MM.1S (cell line): ENCODE measurements around the gene ASB6.
A peak's percentile ranks its signal among the peaks of the same experiment; 100 is the strongest.

Source experiments
- DNase-seq: peaks from one replicate; pipeline ENCODE4 v3.0.0-alpha.2; 2015
- H2AFZ ChIP-seq: fragments of 300-600 bp; sonication (generic); 2 replicates; pipeline ENCODE4 v1.6.0; 2016; ENCODE audit warnings: antibody characterized with exemption, low read length
- H3F3A ChIP-seq: fragments of 300-600 bp; sonication (generic); 2 replicates; pipeline ENCODE4 v1.6.1; 2016; ENCODE audit warnings: mild to moderate bottlenecking, antibody characterized with exemption, low read length, moderate library complexity, mixed read lengths; ENCODE audit not compliant: insufficient read depth
- H3K27ac ChIP-seq: fragments of 300-600 bp; sonication (generic); 2 replicates; pipeline ENCODE4 v1.5.1; 2016; ENCODE audit warnings: mild to moderate bottlenecking, low read length
- H3K27me3 ChIP-seq: fragments of 300-600 bp; sonication (generic); replicated peaks from 2 replicates; pipeline ENCODE4 v1.6.0; 2016; ENCODE audit warnings: low read length; ENCODE audit not compliant: insufficient read depth
- H3K36me3 ChIP-seq: fragments of 300-600 bp; sonication (generic); replicated peaks from 2 replicates; pipeline ENCODE4 v1.6.1; 2016; ENCODE audit warnings: mild to moderate bottlenecking, low read length, mixed read lengths; ENCODE audit not compliant: insufficient read depth
- H3K4me1 ChIP-seq: fragments of 300-600 bp; sonication (generic); 2 replicates; pipeline ENCODE4 v1.6.1; 2016; ENCODE audit warnings: low read length, mixed read lengths
- H3K4me2 ChIP-seq: fragments of 300-600 bp; sonication (generic); 2 replicates; pipeline ENCODE4 v1.6.0; 2016; ENCODE audit warnings: low read depth, low read length
- H3K4me3 ChIP-seq: fragments of 300-600 bp; sonication (generic); 2 replicates; pipeline ENCODE4 v1.5.1; 2016; ENCODE audit warnings: low read length, mixed read lengths
- H3K79me2 ChIP-seq: fragments of 300-600 bp; sonication (generic); 2 replicates; pipeline ENCODE4 v1.6.1; 2016; ENCODE audit warnings: mixed run types, low read length, mixed read lengths
- H3K9ac ChIP-seq: fragments of 300-600 bp; sonication (generic); 2 replicates; pipeline ENCODE4 v1.6.1; 2016; ENCODE audit warnings: low read length, mixed read lengths
- H3K9me2 ChIP-seq: fragments of 300-600 bp; sonication (generic); replicated peaks from 2 replicates; pipeline ENCODE4 v1.6.1; 2016; ENCODE audit warnings: mild to moderate bottlenecking, low read length, mixed read lengths; ENCODE audit not compliant: insufficient read depth
- H3K9me3 ChIP-seq: fragments of 300-600 bp; sonication (generic); replicated peaks from 2 replicates; pipeline ENCODE4 v1.6.1; 2016; ENCODE audit warnings: mild to moderate bottlenecking, low read length, mixed read lengths; ENCODE audit not compliant: insufficient read depth
- H4K20me1 ChIP-seq: fragments of 300-600 bp; sonication (generic); 2 replicates; pipeline ENCODE4 v1.6.1; 2016; ENCODE audit warnings: mild to moderate bottlenecking, low read length, moderate library complexity, mixed read lengths; ENCODE audit not compliant: insufficient read depth
- EZH2 ChIP-seq: fragments of 300-600 bp; sonication (generic); optimal IDR thresholded peaks from 2 replicates; pipeline ENCODE3; 2017; ENCODE audit warnings: low read depth, mild to moderate bottlenecking, antibody characterized with exemption, low read length, mixed read lengths
- EZH2phosphoT487 ChIP-seq: fragments of 300-600 bp; sonication (generic); IDR thresholded peaks from 2 replicates; pipeline ENCODE4 v1.6.1; 2018; ENCODE audit warnings: antibody characterized with exemption, low read length
- TF ChIP-seq, protein P1 (sequence below): fragments of 300-600 bp; sonication (generic); IDR thresholded peaks from 2 replicates; pipeline ENCODE4 v1.5.1; 2016; ENCODE audit warnings: antibody characterized with exemption, low read length, mixed read lengths

Gene ASB6

DNA sequence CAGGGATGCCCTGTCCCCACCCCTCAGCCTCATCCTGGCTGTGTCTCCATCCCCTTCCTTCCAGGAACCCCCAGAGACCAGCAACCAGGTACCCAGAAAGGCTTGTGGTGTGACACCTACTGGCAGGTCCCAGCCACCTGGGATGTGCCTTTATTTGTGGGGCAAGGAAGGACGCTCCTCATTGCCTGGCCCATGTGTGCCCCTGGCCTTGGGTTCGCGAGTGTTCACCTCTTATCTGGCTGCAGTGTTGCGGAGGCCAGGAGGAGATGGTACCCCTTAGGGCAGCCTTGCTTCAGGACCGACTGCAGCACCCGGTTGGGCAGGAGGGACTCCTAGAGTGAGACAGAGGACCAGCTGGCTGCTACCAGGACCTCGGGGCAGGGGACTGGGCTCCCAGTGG, 29.8 kb downstream of the ASB6 start:
- Histone ChIP-seq H4K20me1 (no peaks in the 10 kb centered on the region), H3K79me2 (no peaks in the 10 kb centered on the region), H3K9ac (no peak overlapping the region), H3K9me3 (no peaks in the 10 kb centered on the region), H3K4me1 (peaks cover 11% of the 10 kb centered on the region), H3K27ac (no peak overlapping the region), H3K4me3 (no peak overlapping the region), H3K36me3 (no peaks in the 10 kb centered on the region), H3F3A (no peaks in the 10 kb centered on the region), H3K4me2 (no peak overlapping the region), H3K27me3 (peaks cover 46% of the 10 kb centered on the region), H3K9me2 (no peaks in the 10 kb centered on the region), H2AFZ (no peak overlapping the region)
- no peak for DNase-seq
- TF ChIP-seq, protein P1, sequence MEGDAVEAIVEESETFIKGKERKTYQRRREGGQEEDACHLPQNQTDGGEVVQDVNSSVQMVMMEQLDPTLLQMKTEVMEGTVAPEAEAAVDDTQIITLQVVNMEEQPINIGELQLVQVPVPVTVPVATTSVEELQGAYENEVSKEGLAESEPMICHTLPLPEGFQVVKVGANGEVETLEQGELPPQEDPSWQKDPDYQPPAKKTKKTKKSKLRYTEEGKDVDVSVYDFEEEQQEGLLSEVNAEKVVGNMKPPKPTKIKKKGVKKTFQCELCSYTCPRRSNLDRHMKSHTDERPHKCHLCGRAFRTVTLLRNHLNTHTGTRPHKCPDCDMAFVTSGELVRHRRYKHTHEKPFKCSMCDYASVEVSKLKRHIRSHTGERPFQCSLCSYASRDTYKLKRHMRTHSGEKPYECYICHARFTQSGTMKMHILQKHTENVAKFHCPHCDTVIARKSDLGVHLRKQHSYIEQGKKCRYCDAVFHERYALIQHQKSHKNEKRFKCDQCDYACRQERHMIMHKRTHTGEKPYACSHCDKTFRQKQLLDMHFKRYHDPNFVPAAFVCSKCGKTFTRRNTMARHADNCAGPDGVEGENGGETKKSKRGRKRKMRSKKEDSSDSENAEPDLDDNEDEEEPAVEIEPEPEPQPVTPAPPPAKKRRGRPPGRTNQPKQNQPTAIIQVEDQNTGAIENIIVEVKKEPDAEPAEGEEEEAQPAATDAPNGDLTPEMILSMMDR: peak; percentile 17
- TF ChIP-seq EZH2: no peak
- no peak for TF ChIP-seq EZH2phosphoT487

DNA sequence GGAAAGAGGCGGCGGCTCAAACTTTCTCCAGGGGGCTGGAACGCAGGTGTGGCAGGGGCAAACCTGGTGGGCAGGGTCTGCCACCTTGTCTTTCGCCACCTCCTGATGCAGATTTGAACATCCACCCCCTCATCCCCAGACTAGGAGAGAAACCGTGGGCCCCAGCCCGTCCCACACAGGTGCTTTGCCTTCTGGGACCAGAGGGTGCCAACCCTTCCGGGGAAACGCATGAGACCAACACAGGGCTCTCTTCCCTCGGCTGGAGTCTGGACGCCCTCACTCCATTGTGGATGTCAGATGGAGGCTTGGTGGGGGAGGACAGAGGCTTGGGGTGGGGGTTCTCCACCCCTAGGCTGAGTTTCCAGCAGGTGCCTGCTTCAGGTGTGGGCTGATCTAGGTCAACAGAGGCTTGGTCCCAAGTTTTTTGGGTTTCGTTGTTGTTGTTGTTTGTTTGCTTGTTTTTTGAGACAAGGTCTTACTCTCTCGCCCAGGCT, 30.6 kb downstream of the ASB6 start:
- Histone ChIP-seq H2AFZ (peak overlapping the region; percentile 62), H3K4me1 (peaks cover 15% of the 10 kb centered on the region), H3K9ac (peak overlapping the region; percentile 26; the same call in 1 of the 2 replicates), H3K4me2 (peak overlapping the region; percentile 95), H3K79me2 (no peaks in the 10 kb centered on the region), H3K27me3 (peaks cover 46% of the 10 kb centered on the region), H3F3A (no peaks in the 10 kb centered on the region), H3K9me2 (no peaks in the 10 kb centered on the region), H4K20me1 (no peaks in the 10 kb centered on the region), H3K4me3 (peak overlapping the region; percentile 51), H3K36me3 (no peaks in the 10 kb centered on the region), H3K27ac (no peak overlapping the region), H3K9me3 (no peaks in the 10 kb centered on the region)
- no peak for TF ChIP-seq EZH2phosphoT487
- no peak for DNase-seq

DNA sequence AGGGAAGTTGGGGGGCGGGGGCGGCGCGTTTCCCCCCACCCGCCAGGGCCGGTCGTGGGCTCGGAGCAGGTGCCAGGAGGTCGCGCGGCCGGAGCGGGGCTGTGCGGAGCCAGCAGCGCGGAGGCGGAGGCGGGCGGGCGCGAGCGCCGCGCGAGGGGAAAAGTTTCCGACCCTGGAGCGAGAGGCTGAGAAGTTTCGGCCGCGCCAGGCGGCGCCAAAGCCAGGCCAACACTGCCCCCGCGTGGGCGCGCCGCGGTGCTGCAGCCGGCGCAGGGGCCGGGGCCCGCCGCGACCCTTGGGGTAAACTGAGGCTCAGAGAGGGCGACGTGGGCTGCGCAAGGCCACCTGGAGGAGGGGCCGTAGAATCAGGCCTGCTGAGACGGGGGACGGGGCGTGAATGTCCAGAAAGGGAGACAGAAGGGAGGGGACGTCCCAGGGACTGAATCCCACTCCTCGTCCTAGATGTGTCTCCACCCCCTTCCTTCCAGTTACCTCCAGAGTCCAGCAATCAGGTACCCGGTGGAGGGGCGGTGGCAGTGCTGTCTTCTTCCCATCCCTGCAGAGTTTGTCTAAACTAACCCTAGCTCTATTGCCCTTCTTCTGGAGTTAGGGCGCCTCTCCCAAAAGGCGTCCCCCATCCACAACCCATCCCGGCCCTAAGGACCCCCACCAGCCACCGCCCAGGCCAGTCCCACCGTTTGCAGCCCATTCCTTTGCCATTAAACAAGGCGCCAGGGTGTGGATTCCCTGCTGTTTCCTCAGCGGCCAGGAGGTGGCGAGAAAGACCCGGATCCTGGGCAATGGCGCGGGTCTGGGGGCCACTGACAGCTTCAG, 31.3 kb downstream of the ASB6 start:
- no peaks in the 10 kb centered on the region for H3K9me2 ChIP-seq
- H3K4me1 ChIP-seq: peaks cover 15% of the 10 kb centered on the region
- H3K9me3 ChIP-seq: no peaks in the 10 kb centered on the region
- H2AFZ ChIP-seq: peak overlapping the region; percentile 69
- no peaks in the 10 kb centered on the region for H4K20me1 ChIP-seq
- TF ChIP-seq, protein P1: peak; percentile 75
- no peak for TF ChIP-seq EZH2
- peak overlapping the region; percentile 52 for H3K9ac ChIP-seq
- no peaks in the 10 kb centered on the region for H3K79me2 ChIP-seq
- H3K27me3 ChIP-seq: peaks cover 44% of the 10 kb centered on the region
- peak overlapping the region; percentile 51 for H3K4me3 ChIP-seq
- peak; percentile 72 for DNase-seq
- no peaks in the 10 kb centered on the region for H3F3A ChIP-seq
- H3K4me2 ChIP-seq: peak overlapping the region; percentile 95
- no peak overlapping the region for H3K27ac ChIP-seq
- H3K36me3 ChIP-seq: no peaks in the 10 kb centered on the region

DNA sequence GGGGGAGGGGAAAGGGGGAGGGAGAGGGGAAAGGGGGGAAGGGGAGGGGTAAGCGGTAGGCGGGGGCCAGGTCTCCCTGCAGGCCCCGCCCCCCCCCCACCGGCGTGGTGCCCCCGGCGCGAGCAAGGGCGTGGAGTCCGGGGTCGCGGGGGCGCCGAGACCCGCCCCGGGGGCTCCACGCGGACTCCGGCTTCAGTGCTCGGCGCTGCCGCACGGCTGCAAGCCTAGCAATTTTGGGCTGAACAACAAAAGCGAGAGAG, 31.8 kb downstream of the ASB6 start:
- peak overlapping the region; percentile 69; the same call in 1 of the 2 replicates for H2AFZ ChIP-seq
- H3K27me3 ChIP-seq: peaks cover 39% of the 10 kb centered on the region
- peak overlapping the region; percentile 52 for H3K9ac ChIP-seq
- no peaks in the 10 kb centered on the region for H3K36me3 ChIP-seq
- TF ChIP-seq EZH2phosphoT487 (no peak), EZH2 (no peak)
- TF ChIP-seq, protein P1: no peak
- DNase-seq: peak; percentile 6
- no peaks in the 10 kb centered on the region for H3K79me2 ChIP-seq
- no peaks in the 10 kb centered on the region for H4K20me1 ChIP-seq
- H3K4me3 ChIP-seq: peak overlapping the region; percentile 51
- H3K9me3 ChIP-seq: no peaks in the 10 kb centered on the region
- H3K4me2 ChIP-seq: peak overlapping the region; percentile 95; the same call in 1 of the 2 replicates
- H3K4me1 ChIP-seq: peaks cover 15% of the 10 kb centered on the region
- no peaks in the 10 kb centered on the region for H3F3A ChIP-seq
- no peak overlapping the region for H3K27ac ChIP-seq
- no peaks in the 10 kb centered on the region for H3K9me2 ChIP-seq
